ENCODE measurements around the gene HAPSTR1. TPM values are rescaled to one million over a fixed set of nuclear protein-coding genes. Genes with fewer than 3 reads are reported as not detected.
A peak's percentile ranks its signal among the peaks of the same experiment; 100 is the strongest.

The HAPSTR1 gene
- total and polyA plus RNA-seq, 2 experiments from 2014 or later, result 9.5 to 66.0 TPM

GRCh38 chr16:9047689-9048301 is 43.6 kb upstream of the HAPSTR1 start:
- TF ChIP-seq EZH2phosphoT487 (IDR thresholded peaks at IDR 0.05; ENCODE audit: unreplicated experiment) (no peak), NANOG (IDR thresholded peaks at IDR 0.05; ENCODE audit: borderline replicate concordance) (peak; percentile 14; the same call in 1 of the 2 replicates)
- peaks cover 26% of the 10 kb centered on the region for H3K36me3 Mint-ChIP-seq (ENCODE audit: low read depth)
- Histone ChIP-seq H2AFZ (no peak overlapping the region), H3K36me3 (ENCODE audit: insufficient read depth) (no peaks in the 10 kb centered on the region), H3K27me3 (ENCODE audit: insufficient read depth) (no peaks in the 10 kb centered on the region), H4K20me1 (replicated peaks; ENCODE audit: insufficient read depth) (no peaks in the 10 kb centered on the region), H3K9me2 (ENCODE audit: insufficient read depth) (no peaks in the 10 kb centered on the region), H3F3A (replicated peaks; ENCODE audit: low read depth) (peaks cover 17% of the 10 kb centered on the region), H3K4me2 (peak overlapping the region; percentile 39), H3K79me2 (replicated peaks; ENCODE audit: insufficient read depth) (peaks cover 12% of the 10 kb centered on the region; the same call in 1 of the 2 replicates), H3K4me3 (no peak overlapping the region), H3K4me1 (ENCODE audit: insufficient read depth) (peaks cover 13% of the 10 kb centered on the region), H3K27ac (ENCODE audit: low read depth) (peak overlapping the region; percentile 34)
- H3K27me3 Mint-ChIP-seq (ENCODE audit: insufficient read depth, low read depth, poor library complexity), result peaks cover 10% of the 10 kb centered on the region
- peak; percentile 73 for ATAC-seq
- H3K4me3 Mint-ChIP-seq, result no peak overlapping the region
- peaks cover 20% of the 10 kb centered on the region for H3K4me1 Mint-ChIP-seq
- H3K27ac Mint-ChIP-seq, result peak overlapping the region; percentile 95
- DNase-seq (ENCODE audit: low spot score), result peak; percentile 86
- peaks cover 9% of the 10 kb centered on the region; the same call in 1 of the 3 replicates for H3K9me3 Mint-ChIP-seq

- H3K4me2 ChIP-seq, result peak overlapping the region; percentile 39
- TF ChIP-seq NANOG (IDR thresholded peaks at IDR 0.05; ENCODE audit: borderline replicate concordance), result no peak
- no peak for TF ChIP-seq JUNB (IDR thresholded peaks at IDR 0.05; ENCODE audit: unreplicated experiment)
- TF ChIP-seq CTCF (conservative IDR thresholded peaks at IDR 0.05; ENCODE audit: low read depth in 2 of 2), result no peak
- no peak for TF ChIP-seq ETS1 (IDR thresholded peaks at IDR 0.05)
- TF ChIP-seq STAT1 (IDR thresholded peaks at IDR 0.05; ENCODE audit: unreplicated experiment), result no peak
- H3K4me1 ChIP-seq (ENCODE audit: insufficient read depth), result peaks cover 13% of the 10 kb centered on the region
- ATAC-seq, result no peak
- Mint-ChIP-seq H3K27ac (peak overlapping the region; percentile 95), H3K27me3 (ENCODE audit: insufficient read depth, low read depth, poor library complexity) (peaks cover 13% of the 10 kb centered on the region), H3K4me1 (peaks cover 22% of the 10 kb centered on the region), H3K9me3 (peaks cover 9% of the 10 kb centered on the region; the same call in 1 of the 3 replicates), H3K4me3 (no peak overlapping the region), H3K36me3 (ENCODE audit: low read depth) (peaks cover 25% of the 10 kb centered on the region)
- peaks cover 12% of the 10 kb centered on the region; the same call in 1 of the 2 replicates for H3K79me2 ChIP-seq (replicated peaks; ENCODE audit: insufficient read depth)
- no peak overlapping the region for H2AFZ ChIP-seq
- H3K4me3 ChIP-seq, result no peak overlapping the region
- no peak for DNase-seq (ENCODE audit: low spot score)
- no peaks in the 10 kb centered on the region for H3K36me3 ChIP-seq (ENCODE audit: insufficient read depth)
- no peaks in the 10 kb centered on the region for H3K27me3 ChIP-seq (ENCODE audit: insufficient read depth)
- peak overlapping the region; percentile 34 for H3K27ac ChIP-seq (ENCODE audit: low read depth)
- H3K9me2 ChIP-seq (ENCODE audit: insufficient read depth), result no peaks in the 10 kb centered on the region; the same call in 1 of the 2 replicates
- no peaks in the 10 kb centered on the region for H4K20me1 ChIP-seq (replicated peaks; ENCODE audit: insufficient read depth)
- peaks cover 17% of the 10 kb centered on the region for H3F3A ChIP-seq (replicated peaks; ENCODE audit: low read depth)
These were observed 43.1 kb upstream of the HAPSTR1 start for GRCh38 chr16:9048302-9048700.
